HepG2 (cell line): ENCODE measurements around the gene GDF9. TPM values are rescaled to one million over a fixed set of nuclear protein-coding genes. Genes with fewer than 3 reads are reported as not detected.

Source experiments
- DPF2 ChIP-seq: sonication (generic); formaldehyde crosslinking; IDR thresholded peaks from 2 replicates; pipeline ENCODE4 v1.4.0; 2020; ENCODE audit warnings: mild to moderate bottlenecking, low read depth, missing genetic modification reagents, borderline replicate concordance
- SETDB1 ChIP-seq: sonication (generic); formaldehyde crosslinking; IDR thresholded peaks from 2 replicates; pipeline ENCODE4 v1.5.1; 2020; ENCODE audit warnings: missing genetic modification reagents, mild to moderate bottlenecking, borderline replicate concordance
- ZNF468 ChIP-seq: sonication (generic); formaldehyde crosslinking; IDR thresholded peaks from 2 replicates; pipeline ENCODE4 v1.8.0; 2022; ENCODE audit warnings: mild to moderate bottlenecking, moderate library complexity, missing genetic modification reagents
- polyA plus RNA-seq, 8 experiments: library from polyadenylated mRNA; depleted of rRNA in 3 of 8; stranded (reverse) in 7 of 8; unstranded in 1 of 8; fragments of >200 nt; fragmentation: Illumina TruSeq in 4 of 8; extraction: Trizol in 4 of 8; gene quantifications; 2 replicates each; pipeline versions ENCODE4 v1.2.1 to v1.2.3, GENCODE V29; 2011 to 2016; ENCODE audit warnings: low read depth in 4 of 8, missing spikeins in 1 of 8, mixed read lengths in 1 of 8; ENCODE audit not compliant: insufficient read depth in 1 of 8
- total RNA-seq, 5 experiments: library from RNA; depleted of rRNA; stranded (reverse); fragments of >200 nt; fragmentation: Illumina TruSeq; extraction: Trizol; gene quantifications; 2 replicates each; pipeline ENCODE4 v1.2.3, GENCODE V29; 2016; ENCODE audit warnings: low read depth in 1 of 5
- TF ChIP-seq, protein P1 (sequence below): sonication (generic); formaldehyde crosslinking; IDR thresholded peaks from 2 replicates; pipeline ENCODE4 v1.5.0; 2020; ENCODE audit warnings: mild to moderate bottlenecking, missing genetic modification reagents, borderline replicate concordance
- TF ChIP-seq, protein P2 (sequence below): IDR thresholded peaks from 2 replicates; pipeline ENCODE4 v1.6.1; 2018; ENCODE audit warnings: missing genetic modification reagents, mild to moderate bottlenecking, missing compliant biosample characterization
- TF ChIP-seq, protein P3 (sequence below): sonication (generic); formaldehyde crosslinking; IDR thresholded peaks from 2 replicates; pipeline ENCODE4 v1.4.0; 2020; ENCODE audit warnings: mild to moderate bottlenecking, missing genetic modification reagents, borderline replicate concordance
- TF ChIP-seq, protein P4 (sequence below): sonication (generic); formaldehyde crosslinking; IDR thresholded peaks from 2 replicates; pipeline ENCODE4 v1.8.0; 2022; ENCODE audit warnings: missing genetic modification reagents, low read depth, mild to moderate bottlenecking, borderline replicate concordance
- TF ChIP-seq, protein P5 (sequence below): conservative IDR thresholded peaks from 2 replicates; pipeline ENCODE4 v1.6.1; 2018; ENCODE audit warnings: missing genetic modification reagents
- TF ChIP-seq, protein P6 (sequence below): sonication (generic); formaldehyde crosslinking; IDR thresholded peaks from 2 replicates; pipeline ENCODE4 v1.9.0; 2021; ENCODE audit warnings: missing genetic modification reagents, borderline replicate concordance

The GDF9 gene
- total and polyA plus RNA-seq, 2 of the 13 experiments (the other 11 are each of a cell fraction or from before 2014, with no cell fraction given), result 0.33 to 0.38 TPM

DNA sequence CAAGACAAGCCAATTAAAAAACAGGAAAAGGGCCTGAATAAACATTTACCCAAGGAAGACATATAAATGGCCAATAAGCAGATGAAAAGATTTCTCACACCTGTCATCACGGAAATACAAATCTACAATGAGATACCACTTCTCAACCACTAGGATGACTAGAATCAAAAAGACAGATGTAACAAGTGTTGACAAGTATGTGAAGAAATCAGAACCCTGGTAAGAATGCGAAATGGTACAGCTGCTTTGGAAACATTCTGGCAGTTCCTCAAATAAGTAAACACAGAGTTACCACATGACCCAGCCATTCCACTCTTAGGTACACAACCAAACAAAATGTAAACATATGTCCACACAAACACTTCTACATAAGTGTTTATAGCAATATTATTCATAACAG is 39.7 kb upstream of the GDF9 start (continued):
- TF ChIP-seq, protein P1, sequence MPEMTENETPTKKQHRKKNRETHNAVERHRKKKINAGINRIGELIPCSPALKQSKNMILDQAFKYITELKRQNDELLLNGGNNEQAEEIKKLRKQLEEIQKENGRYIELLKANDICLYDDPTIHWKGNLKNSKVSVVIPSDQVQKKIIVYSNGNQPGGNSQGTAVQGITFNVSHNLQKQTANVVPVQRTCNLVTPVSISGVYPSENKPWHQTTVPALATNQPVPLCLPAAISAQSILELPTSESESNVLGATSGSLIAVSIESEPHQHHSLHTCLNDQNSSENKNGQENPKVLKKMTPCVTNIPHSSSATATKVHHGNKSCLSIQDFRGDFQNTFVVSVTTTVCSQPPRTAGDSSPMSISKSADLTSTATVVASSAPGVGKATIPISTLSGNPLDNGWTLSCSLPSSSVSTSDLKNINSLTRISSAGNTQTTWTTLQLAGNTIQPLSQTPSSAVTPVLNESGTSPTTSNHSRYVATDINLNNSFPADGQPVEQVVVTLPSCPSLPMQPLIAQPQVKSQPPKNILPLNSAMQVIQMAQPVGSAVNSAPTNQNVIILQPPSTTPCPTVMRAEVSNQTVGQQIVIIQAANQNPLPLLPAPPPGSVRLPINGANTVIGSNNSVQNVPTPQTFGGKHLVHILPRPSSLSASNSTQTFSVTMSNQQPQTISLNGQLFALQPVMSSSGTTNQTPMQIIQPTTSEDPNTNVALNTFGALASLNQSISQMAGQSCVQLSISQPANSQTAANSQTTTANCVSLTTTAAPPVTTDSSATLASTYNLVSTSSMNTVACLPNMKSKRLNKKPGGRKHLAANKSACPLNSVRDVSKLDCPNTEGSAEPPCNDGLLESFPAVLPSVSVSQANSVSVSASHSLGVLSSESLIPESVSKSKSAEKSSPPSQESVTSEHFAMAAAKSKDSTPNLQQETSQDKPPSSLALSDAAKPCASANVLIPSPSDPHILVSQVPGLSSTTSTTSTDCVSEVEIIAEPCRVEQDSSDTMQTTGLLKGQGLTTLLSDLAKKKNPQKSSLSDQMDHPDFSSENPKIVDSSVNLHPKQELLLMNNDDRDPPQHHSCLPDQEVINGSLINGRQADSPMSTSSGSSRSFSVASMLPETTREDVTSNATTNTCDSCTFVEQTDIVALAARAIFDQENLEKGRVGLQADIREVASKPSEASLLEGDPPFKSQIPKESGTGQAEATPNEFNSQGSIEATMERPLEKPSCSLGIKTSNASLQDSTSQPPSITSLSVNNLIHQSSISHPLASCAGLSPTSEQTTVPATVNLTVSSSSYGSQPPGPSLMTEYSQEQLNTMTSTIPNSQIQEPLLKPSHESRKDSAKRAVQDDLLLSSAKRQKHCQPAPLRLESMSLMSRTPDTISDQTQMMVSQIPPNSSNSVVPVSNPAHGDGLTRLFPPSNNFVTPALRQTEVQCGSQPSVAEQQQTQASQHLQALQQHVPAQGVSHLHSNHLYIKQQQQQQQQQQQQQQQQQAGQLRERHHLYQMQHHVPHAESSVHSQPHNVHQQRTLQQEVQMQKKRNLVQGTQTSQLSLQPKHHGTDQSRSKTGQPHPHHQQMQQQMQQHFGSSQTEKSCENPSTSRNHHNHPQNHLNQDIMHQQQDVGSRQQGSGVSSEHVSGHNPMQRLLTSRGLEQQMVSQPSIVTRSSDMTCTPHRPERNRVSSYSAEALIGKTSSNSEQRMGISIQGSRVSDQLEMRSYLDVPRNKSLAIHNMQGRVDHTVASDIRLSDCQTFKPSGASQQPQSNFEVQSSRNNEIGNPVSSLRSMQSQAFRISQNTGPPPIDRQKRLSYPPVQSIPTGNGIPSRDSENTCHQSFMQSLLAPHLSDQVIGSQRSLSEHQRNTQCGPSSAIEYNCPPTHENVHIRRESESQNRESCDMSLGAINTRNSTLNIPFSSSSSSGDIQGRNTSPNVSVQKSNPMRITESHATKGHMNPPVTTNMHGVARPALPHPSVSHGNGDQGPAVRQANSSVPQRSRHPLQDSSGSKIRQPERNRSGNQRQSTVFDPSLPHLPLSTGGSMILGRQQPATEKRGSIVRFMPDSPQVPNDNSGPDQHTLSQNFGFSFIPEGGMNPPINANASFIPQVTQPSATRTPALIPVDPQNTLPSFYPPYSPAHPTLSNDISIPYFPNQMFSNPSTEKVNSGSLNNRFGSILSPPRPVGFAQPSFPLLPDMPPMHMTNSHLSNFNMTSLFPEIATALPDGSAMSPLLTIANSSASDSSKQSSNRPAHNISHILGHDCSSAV (CRISPR knock-in tag), result no peak
- TF ChIP-seq DPF2, result no peak
- TF ChIP-seq ZNF468, result no peak
- TF ChIP-seq, protein P2, sequence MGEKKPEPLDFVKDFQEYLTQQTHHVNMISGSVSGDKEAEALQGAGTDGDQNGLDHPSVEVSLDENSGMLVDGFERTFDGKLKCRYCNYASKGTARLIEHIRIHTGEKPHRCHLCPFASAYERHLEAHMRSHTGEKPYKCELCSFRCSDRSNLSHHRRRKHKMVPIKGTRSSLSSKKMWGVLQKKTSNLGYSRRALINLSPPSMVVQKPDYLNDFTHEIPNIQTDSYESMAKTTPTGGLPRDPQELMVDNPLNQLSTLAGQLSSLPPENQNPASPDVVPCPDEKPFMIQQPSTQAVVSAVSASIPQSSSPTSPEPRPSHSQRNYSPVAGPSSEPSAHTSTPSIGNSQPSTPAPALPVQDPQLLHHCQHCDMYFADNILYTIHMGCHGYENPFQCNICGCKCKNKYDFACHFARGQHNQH (CRISPR knock-in tag), result no peak
- TF ChIP-seq, protein P3, sequence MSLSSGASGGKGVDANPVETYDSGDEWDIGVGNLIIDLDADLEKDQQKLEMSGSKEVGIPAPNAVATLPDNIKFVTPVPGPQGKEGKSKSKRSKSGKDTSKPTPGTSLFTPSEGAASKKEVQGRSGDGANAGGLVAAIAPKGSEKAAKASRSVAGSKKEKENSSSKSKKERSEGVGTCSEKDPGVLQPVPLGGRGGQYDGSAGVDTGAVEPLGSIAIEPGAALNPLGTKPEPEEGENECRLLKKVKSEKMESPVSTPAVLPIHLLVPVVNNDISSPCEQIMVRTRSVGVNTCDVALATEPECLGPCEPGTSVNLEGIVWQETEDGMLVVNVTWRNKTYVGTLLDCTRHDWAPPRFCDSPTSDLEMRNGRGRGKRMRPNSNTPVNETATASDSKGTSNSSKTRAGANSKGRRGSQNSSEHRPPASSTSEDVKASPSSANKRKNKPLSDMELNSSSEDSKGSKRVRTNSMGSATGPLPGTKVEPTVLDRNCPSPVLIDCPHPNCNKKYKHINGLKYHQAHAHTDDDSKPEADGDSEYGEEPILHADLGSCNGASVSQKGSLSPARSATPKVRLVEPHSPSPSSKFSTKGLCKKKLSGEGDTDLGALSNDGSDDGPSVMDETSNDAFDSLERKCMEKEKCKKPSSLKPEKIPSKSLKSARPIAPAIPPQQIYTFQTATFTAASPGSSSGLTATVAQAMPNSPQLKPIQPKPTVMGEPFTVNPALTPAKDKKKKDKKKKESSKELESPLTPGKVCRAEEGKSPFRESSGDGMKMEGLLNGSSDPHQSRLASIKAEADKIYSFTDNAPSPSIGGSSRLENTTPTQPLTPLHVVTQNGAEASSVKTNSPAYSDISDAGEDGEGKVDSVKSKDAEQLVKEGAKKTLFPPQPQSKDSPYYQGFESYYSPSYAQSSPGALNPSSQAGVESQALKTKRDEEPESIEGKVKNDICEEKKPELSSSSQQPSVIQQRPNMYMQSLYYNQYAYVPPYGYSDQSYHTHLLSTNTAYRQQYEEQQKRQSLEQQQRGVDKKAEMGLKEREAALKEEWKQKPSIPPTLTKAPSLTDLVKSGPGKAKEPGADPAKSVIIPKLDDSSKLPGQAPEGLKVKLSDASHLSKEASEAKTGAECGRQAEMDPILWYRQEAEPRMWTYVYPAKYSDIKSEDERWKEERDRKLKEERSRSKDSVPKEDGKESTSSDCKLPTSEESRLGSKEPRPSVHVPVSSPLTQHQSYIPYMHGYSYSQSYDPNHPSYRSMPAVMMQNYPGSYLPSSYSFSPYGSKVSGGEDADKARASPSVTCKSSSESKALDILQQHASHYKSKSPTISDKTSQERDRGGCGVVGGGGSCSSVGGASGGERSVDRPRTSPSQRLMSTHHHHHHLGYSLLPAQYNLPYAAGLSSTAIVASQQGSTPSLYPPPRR, result no peak
- TF ChIP-seq, protein P4, sequence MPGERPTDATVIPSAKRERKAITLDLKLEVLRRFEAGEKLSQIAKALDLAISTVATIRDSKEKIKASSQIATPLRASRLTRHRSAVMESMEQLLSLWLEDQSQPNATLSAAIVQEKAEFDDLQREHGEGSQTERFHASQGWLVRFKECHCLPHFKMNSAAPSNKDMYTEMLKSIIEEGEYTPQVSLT (CRISPR knock-in tag), result no peak
- TF ChIP-seq, protein P5, sequence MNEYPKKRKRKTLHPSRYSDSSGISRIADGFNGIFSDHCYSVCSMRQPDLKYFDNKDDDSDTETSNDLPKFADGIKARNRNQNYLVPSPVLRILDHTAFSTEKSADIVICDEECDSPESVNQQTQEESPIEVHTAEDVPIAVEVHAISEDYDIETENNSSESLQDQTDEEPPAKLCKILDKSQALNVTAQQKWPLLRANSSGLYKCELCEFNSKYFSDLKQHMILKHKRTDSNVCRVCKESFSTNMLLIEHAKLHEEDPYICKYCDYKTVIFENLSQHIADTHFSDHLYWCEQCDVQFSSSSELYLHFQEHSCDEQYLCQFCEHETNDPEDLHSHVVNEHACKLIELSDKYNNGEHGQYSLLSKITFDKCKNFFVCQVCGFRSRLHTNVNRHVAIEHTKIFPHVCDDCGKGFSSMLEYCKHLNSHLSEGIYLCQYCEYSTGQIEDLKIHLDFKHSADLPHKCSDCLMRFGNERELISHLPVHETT (CRISPR knock-in tag), result no peak
- TF ChIP-seq SETDB1 (CRISPR knock-in tag), result no peak
- TF ChIP-seq, protein P6, sequence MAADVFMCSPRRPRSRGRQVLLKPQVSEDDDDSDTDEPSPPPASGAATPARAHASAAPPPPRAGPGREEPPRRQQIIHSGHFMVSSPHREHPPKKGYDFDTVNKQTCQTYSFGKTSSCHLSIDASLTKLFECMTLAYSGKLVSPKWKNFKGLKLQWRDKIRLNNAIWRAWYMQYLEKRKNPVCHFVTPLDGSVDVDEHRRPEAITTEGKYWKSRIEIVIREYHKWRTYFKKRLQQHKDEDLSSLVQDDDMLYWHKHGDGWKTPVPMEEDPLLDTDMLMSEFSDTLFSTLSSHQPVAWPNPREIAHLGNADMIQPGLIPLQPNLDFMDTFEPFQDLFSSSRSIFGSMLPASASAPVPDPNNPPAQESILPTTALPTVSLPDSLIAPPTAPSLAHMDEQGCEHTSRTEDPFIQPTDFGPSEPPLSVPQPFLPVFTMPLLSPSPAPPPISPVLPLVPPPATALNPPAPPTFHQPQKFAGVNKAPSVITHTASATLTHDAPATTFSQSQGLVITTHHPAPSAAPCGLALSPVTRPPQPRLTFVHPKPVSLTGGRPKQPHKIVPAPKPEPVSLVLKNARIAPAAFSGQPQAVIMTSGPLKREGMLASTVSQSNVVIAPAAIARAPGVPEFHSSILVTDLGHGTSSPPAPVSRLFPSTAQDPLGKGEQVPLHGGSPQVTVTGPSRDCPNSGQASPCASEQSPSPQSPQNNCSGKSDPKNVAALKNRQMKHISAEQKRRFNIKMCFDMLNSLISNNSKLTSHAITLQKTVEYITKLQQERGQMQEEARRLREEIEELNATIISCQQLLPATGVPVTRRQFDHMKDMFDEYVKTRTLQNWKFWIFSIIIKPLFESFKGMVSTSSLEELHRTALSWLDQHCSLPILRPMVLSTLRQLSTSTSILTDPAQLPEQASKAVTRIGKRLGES (CRISPR knock-in tag), result no peak
